Measurements from ENCODE around the gene CCDC27.

DNA sequence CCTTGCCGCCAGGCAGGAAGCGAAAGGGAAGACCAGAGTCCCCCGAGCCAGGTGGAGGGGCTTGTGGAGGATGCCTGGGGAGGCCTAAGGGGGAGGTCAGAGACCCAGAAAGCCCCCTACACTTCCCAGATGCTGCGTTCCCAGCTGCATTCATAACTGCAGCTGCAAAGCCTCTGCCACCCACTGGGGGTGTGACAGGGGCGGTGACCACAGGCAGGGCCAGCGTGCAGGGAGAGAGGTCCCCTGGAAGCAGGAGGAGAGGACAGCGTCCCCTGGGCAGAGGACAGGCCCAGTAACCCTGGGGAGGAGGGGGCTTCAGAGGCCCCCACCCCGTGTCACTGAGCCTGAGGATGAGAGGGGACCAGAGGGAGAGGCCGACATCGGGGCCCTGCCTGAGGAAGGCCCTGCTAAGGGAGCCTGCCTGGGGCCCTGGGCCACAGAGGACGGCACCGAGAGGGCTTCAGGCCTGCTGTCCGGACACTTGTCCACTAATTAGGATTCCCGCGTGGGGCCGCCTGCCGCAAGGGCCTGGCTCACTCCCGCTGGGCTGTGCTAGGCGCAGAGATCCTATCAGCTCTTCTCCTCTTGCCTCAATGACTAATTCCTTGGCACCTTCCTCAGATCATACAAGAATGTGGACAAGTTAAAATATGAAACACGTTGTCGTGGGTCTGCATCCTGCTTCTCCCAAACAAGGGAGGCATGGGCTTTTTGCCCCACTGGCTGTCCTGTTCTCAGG is 49.1 kb upstream of the CCDC27 start:
- TF ChIP-seq GATA3 (IDR thresholded peaks at IDR 0.05; ENCODE audit: low read depth, low read length) (no peak), GATA2 (IDR thresholded peaks at IDR 0.05; ENCODE audit: low read depth, low read length) (peak; percentile 79)

Data from SH-SY5Y (cell line).